Fibroblast of villous mesenchyme (primary cell): ENCODE measurements around the gene GJC1. TPM values are rescaled to one million over a fixed set of nuclear protein-coding genes. Genes with fewer than 3 reads are reported as not detected.

Experiments
- DNase-seq: peaks from one replicate; pipeline ENCODE4 v3.0.0-alpha.2; 2010; ENCODE audit warnings: low read depth
- H3K4me3 ChIP-seq: 2 replicates; pipeline ENCODE4 v1.5.1; 2011; ENCODE audit warnings: low read depth, mild to moderate bottlenecking, low read length
- CTCF ChIP-seq: IDR thresholded peaks from 2 replicates; pipeline ENCODE4 v1.5.1; 2012; ENCODE audit warnings: low read depth, mild to moderate bottlenecking, low read length; ENCODE audit not compliant: insufficient read depth
- total RNA-seq: library from RNA; depleted of rRNA; stranded (reverse); fragments of >200 nt; gene quantifications from 2 replicates; pipeline ENCODE4 v1.2.3, GENCODE V29; 2012

The GJC1 gene
- total RNA-seq, 1 donor, result 30.2 TPM

DNA sequence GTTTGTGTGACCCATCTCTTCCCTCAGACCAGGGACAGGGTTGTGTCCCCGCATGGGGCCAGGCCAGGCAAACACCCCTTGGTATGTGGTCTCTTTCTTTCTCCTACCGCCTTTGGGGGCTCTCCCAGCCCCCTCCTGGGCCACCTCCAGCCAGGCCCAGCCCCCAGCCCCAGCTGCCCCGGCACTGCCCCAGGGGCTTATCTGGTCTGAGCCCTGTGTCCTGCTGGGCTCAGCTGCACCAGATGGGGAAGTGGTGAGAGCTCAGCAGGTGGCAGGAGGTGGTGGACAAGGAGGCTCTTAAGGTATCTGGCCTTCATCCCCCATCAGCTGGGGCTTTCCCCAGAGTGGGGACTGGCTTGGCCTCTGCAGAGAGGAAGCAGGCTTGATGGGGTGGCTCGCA lies 62.6 kb downstream of the GJC1 start:
- no peak for TF ChIP-seq CTCF
- H3K4me3 ChIP-seq, result no peak overlapping the region
- DNase-seq, result no peak

DNA sequence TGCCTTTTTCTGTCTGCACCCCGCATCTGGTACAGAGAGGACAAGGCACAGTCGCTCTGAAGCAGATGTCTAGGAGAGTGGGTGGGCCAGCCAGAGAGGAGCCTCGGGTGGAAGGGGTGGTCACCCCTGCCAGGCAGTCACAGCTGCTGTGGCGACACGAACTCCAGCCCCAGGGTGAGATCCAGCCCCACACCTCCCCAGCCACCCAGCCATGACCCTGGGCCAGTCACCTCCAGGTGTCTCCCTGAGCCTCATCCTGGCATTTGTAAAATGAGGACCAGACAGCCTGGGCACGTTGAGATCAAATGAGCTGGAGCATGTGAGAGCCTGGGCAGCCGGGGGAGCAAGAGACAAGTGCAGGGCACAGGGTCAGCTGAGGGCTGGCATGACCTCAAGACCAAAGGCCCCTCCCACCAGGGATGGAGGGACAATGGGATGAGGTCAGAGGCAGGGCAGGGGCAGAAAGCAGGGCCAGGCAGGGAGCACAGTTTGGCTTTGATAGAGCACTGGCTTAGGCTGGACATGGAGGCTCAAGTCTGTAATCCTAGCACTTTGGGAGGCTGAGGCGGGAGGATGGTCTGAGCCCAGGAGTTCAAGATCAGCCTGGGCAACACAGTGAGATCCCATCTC lies 63.6 kb downstream of the GJC1 start:
- no peak for TF ChIP-seq CTCF
- H3K4me3 ChIP-seq, result no peak overlapping the region
- no peak for DNase-seq

DNA sequence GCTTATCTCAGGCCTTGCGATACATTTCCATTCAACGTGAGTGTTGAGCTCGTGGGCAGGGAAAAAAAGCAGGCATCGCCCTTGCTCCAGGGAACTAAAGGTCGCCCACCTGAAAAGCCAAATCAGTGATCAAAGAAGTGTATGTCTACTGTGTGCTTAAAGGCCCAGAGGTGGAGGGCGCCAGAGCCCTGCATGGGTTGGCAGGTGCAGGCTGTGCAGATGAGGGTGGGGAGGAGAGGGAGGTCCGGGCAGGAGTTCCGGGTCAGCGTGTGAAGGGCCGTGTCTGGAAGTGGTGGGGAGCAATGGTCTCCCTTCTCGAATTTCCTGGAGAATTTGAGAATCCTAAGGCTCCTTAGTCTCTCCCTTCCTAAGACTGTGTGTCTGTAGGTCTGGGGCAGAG lies 64.1 kb downstream of the GJC1 start:
- TF ChIP-seq CTCF, result no peak
- no peak overlapping the region for H3K4me3 ChIP-seq
- DNase-seq, result no peak

- H3K4me3 ChIP-seq, result no peak overlapping the region
- TF ChIP-seq CTCF, result no peak
- no peak for DNase-seq
These were observed 66.9 kb downstream of the GJC1 start for GRCh38 chr17:44763170-44763569.

GRCh38 chr17:44761932-44762810 lies 67.9 kb downstream of the GJC1 start:
- TF ChIP-seq CTCF, result no peak
- H3K4me3 ChIP-seq, result no peak overlapping the region
- DNase-seq, result no peak

DNA sequence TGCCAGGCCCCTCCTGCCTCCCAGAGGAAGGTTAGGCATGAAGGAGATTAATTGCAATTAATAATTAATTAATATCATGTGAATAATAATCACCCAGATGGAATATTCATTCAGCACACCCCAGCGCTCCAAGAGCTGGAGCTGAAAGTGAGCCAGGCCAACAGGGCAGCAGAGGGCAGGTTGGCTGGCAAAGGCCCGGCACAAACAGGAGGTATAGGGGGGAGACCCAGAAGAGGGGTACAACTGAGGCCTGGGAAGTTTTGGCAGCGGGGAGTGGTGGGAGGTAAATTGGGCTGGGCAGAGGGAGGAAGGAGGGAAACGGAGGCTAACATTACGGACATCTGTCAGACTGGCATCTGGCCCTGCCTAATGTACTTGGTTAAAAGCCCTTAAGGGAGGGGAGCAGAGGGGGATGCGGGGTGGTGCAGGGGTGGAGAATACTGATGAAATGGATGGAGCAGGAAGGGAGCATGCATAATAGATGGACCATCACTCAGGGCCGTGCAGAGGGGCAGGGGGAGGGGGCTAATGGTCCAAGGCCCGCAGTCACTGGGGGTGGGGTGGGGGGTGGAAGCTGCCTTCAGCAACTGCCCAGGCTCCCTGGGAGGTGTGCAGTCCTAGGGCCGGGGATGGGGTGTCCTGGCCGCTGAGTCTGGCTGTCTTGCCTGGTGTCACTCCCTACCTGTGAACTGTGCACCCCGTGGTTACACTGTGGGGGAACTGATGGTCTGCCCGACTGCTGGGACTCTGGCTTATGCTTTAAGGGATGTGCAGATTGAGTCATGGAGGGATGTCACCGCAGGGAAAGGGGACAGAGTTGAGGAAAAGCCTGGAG lies 69.4 kb downstream of the GJC1 start:
- no peak overlapping the region for H3K4me3 ChIP-seq
- no peak for DNase-seq
- TF ChIP-seq CTCF, result no peak
